HG03045 (cell line): Measurements from ENCODE around the gene TRHDE.

Experiments used
- ATAC-seq: cut with Tn5 transposase; IDR thresholded peaks from one replicate; pipeline ENCODE4 v1.9.1; 2021; ENCODE audit warnings: mild to moderate bottlenecking, moderate library complexity; ENCODE audit not compliant: unreplicated experiment

TRHDE gene

GRCh38 chr12:72716221-72716620 lies 444.1 kb downstream of the TRHDE start:
- no peak for ATAC-seq

- ATAC-seq, result no peak
Observed at GRCh38 chr12:72717036-72717435, 444.9 kb downstream of the TRHDE start.
